Measurements from ENCODE around the gene PRRX2.

GRCh38 chr9:129740174-129740573 is 74.7 kb downstream of the PRRX2 start:
- no peak for TF ChIP-seq CTCF (IDR thresholded peaks at IDR 0.05; ENCODE audit: low read depth, low read length)
- TF ChIP-seq EZH2phosphoT487 (IDR thresholded peaks at IDR 0.05; ENCODE audit: low read depth) = no peak
